Suppressor macrophage treated with lipopolysaccharide for 4 hours (primary cell): ENCODE data around the gene BPIFB3.
"Not testable (repeated sequence)": the region's sequence is repeated elsewhere in the genome, so short reads cannot be mapped to it uniquely, and the experiment has no call there.

Experiments
- DNase-seq: peaks from one replicate; pipeline ENCODE4 v3.0.0-alpha.2; 2020

Gene BPIFB3

DNA sequence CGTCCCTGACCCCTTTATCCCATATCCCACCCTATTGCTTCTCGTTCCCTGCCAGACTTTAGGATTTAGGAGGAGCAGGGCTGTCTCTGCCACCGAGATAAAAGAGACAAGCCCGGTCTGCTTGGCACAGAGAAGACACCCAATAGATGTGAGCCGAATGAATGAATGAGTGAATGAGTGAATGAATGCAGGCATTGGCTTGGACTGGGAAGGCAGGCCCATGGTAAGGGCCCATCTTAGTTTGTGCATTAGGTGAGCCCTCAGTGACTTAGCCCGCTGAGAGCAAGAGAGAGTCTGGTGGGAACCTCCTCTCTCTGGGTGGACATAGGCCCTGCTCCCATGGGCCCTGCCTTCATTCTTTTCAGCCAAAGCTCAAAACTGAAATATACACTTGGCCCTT is 23.1 kb upstream of the BPIFB3 start:
- no peak for DNase-seq

DNA sequence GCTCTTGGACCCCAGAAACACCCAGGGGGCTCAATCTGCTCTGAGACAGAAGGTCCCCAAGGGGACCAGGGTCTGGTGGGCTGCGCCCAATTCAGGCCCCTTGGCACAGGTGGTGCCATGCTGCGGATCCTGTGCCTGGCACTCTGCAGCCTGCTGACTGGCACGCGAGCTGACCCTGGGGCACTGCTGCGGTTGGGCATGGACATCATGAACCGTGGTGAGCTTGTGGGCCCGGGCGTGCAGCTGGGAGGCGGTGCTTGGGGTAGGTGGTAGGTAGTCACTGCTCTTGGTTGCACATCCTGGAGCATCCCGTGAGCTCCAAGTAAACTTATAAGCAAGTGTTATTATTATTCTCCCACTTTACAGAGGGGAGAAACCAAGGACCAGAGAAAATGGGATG is 22.2 kb upstream of the BPIFB3 start, which contains the start of gene BPIFB6:
TSS of gene BPIFB6 (plus strand) at position 118 of the 400 bp plus-strand sequence. CDS start at position 118, 0 bp downstream.
- DNase-seq = no peak

DNA sequence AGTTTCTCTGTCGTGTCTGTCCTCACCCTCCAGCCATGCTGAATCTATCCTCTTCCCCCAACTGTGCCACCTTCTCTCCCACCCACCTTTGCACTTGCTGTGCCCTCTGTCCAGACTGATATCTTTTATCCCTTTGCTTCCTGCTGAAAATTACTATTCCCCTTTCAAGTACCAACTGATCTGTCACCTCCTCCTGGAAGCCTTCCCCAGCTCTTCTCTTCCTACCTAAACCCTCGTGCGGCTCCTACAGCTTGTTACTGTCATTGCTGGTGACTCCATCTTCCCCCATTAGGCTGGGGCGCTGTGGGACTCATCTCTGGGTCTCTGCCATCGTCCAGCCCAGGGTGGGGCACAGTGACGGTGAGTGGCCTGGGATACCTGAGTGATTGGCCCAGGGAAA is 21.1 kb upstream of the BPIFB3 start:
- DNase-seq = no peak

DNA sequence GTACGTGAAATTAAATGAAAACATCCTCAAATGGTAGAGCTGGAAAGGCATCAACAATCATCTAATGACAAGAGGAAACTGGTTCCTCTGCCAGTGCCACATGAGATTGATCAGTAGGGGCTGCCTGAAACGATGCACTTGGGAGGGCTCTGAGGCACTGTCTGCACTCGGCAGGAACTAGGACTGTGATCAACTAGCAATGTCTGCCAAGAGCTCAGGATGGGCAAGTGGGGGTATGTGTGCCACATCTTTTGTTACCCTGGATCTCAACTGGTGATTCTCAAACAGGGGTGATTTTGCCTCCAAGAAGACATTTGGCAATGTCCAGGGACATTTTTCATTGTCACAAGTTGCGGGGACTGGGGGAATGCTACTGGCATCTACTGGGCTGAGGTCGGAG is 20.3 kb upstream of the BPIFB3 start:
- DNase-seq = no peak

DNA sequence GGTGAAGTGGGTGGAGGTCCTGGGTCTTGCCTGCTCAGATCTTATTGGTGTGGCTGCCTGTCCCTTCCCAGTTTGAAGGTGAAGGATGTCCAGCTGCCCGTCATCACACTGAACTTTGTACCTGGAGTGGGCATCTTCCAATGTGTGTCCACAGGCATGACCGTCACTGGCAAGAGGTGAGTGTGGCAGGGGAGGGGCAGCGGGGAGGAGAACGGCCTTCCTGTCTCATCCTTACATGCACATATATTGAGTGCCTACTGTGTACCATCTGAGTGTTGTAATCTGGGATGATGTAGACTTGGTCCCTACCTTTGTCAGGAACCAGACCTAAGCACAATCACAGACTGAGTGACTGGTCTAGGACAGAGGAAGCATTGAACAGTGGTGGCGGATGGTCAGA is 19.6 kb upstream of the BPIFB3 start:
- DNase-seq = no peak

DNA sequence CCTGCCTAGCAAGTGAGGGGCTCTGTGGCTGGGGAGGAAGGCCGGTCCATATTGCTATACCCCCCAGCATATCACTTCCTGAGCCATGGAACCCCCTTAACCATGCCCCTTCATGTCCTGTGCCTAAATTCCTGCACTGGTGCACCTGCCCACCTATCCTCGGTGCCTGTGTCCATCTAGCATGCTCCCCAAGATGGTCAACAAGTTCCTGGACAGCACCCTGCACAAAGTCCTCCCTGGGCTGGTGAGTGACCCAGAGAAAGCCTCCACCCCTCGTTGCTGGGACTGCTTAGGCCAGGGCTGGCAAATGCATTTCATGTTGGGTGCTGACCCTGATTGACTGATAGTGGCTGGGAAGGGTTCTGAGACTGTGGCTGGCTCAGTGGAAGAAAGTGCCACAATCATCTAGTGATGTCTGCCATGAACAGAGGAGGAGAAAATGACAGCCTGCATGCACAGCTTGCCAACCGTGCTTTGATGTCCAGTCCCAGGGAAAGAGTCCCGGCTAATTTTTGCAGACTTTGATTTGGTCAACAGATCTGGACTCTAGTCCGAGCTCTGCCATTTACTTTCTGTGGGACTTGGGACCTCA is 18.7 kb upstream of the BPIFB3 start:
- DNase-seq = no peak

DNA sequence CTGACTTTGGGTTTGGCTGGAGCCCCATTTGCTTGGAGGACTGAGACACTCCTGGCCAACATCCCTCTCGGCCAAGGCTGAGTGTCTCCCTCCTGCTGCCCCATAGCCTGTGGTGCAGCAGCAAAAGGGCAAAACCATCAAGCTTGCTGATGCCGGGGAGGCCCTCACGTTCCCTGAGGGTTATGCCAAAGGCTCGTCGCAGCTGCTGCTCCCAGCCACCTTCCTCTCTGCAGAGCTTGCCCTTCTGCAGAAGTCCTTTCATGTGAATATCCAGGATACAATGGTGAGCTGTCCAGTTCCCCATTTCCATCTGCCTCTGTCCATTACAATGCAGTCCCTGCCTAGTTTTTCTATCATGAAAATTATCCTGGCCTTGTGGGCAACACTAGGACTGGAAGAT is 16.2 kb upstream of the BPIFB3 start:
- no peak for DNase-seq

DNA sequence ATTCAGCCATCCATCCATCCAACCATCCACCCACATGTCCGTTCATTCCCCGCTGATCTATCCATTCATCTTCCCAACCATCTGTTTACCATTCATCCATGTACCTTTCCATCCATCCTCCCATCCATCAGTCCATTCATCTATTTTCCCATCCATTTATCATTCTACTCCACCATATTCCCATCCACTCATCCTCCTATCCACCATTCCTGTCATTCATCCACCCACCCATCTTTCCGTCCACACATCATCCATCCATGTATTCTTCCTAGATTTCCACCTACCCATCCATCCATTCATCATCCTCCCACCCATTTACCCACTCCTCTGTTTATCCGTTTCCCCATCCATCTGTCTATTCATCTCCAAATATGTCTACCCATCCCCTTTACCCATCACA is 15.5 kb upstream of the BPIFB3 start:
- no peak for DNase-seq

DNA sequence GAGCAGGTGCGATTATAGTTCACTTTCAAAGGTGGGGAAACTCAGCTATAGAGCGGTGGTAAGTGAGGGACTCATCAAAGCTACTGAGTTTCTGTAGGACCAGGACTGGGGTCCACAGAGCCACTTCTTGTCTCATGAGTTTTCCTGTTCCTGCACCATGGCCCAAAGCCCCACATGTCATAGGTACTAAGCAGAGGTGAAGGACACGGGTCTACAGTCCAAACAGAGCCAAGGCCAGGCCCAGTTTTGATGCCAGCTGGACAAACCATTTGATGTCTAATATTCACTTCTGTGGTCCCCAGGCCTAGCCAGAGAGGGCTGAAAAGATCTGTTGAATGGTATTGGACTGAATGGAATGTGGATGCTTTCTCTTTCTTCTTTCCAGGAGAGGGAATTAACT is 11.3 kb upstream of the BPIFB3 start:
- no peak for DNase-seq

DNA sequence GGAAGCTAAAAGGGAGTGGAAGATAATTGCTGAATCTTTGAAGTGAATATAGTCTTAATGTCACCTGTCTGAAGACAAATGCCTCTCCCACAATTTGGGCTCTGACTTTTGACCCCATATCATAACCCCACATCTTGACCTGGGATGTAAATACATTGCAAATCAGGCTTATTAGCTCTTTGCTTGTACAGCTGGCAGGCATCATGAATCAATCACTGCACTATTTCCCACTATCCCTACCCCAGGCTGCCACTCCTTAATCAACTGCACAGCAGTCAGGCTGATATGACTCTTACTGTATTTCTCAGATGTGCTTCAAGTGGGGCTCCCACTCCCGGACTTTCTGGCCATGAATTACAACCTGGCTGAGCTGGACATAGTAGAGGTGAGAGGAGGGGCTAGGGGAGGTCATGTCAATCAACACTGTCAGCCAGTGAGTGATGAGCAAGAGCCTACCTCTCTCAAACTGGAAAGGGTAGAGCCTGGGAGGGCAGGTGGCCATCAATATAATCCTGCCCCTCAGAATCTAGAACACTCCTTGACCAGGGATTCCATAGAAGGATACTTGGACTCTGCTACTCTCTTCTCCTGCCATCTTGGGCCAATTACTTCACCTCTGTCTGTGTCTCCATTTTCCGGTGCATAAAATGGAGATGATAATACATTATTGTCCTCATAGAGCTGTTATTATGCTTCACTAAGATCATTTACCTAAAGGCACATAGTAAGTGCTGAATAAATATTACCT is 10.5 kb upstream of the BPIFB3 start:
- DNase-seq = no peak

DNA sequence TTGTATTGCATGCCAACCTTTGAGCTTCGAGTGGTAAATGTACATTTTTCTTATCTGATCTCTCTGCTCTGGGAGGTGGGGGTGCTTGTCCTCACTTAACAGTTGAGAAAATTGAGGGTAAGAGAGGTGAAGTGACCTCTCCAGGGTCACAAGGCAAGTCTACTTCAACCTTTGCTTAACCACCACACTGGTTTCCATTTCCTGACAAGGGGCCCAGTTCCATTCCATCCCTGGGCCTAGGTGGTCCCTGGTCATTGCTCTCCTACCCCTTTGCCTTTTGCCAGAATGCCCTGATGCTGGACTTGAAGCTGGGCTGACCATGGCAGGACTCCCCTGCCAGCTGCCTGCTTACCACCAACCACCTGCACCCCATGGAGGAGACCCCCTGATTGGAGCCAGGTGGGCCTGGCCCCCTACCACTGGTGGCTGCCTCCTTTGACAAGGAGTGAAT is 9.9 kb upstream of the BPIFB3 start:
- no peak for DNase-seq

DNA sequence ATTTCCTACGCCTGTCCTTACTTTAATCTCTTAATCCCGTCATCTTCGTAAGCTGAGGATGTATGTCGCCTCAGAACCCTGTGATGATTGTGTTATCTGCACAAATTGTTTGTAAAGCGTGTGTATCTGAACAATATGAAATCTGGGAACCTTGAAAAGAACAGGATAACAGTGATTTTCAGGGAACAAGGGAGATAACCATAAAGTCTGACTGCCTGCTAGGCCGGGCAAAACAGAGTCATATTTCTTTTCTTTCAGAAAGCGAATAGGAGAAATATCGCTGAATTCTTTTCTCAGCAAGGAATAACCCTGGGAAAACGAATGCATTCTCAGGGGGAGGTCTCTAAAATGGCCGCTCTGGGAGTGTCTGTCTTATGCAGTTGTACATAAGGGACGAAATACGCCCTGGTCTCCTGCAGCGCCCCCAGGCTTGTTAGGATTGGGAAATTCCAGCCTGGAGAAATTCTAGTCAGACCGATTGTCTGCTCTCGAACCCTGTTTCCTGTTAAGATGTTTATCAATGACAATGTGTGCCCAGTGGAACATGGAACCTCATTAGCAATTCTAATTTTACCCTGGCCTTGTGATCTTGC is 8.5 kb upstream of the BPIFB3 start:
- DNase-seq = not testable (repeated sequence)

DNA sequence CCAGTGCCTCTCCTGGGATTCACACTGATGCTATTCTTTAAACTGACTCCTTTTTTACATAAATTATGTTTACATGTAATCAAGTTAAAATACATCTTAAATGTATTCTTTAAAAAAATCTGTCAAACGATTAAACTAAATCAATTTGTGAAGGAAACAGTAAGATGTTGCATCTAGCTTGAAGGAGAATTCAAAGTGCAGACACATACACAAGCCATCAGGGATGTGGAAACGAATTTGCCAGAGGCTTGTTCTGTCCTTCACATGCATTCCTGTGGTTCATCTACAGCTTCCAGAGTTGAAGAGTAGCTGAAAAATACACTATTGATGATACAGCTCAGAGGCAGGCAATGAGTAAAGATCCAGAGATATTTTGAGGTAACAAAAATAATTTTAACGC is 7.3 kb upstream of the BPIFB3 start:
- DNase-seq = no peak

DNA sequence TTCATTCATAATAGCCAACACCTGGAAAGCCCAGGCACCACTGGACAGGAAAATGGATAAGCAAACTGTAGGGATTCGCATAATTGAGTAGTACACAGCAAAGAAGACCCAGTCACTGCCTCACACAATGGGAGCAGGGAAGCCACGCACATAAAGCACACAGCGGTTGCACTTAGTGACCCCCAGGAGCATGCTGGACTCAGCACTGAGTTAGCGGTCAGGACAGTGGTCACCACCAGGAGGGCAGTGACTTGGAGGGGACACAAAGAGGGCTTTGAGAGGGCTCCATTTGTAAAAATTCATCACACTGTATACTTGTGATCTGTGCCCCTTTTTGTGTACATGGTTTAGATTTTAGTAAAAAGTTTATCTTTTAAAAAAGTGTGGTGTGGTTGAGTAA is 2.4 kb upstream of the BPIFB3 start:
- DNase-seq = no peak

DNA sequence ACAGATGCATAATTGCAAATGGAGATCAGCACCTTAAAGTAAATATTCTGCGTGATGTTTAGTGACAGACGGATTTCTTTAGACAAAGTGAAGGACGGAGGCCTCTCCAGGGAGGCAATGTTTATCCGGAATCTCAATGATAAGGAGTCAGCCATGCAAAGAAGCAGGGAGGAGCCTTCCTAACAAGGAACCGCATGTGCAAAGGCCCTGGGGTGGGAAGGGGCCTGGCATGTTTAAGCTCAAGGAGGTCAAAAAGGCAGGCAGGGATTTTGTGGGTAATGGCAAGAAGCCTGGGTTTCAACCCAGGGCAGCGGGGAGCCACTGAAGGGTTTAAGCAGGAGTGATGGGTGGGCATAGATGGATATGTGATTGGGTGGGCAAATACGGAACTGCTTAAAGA is 678 bp downstream of the BPIFB3 start:
- DNase-seq = no peak

DNA sequence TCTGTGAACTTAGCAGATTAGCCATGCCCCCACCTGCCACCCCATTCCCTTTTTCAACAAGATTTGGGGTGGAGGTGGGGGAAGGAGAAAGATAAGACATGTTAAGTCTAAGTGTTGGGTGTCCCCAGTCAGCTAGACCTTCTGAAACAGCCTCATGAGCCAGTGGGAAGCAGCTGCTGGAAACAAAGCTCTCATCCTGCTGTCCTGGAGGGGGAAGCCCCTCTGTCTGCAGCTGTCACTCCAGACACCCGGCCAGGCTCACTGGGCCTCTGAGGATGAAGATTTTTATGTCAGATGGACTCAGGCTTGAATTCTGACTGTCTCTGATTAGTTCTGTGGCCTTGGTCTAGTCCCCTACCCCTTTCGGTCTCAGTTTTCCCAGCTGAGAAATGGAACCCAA is 1.1 kb downstream of the BPIFB3 start:
- DNase-seq = no peak

DNA sequence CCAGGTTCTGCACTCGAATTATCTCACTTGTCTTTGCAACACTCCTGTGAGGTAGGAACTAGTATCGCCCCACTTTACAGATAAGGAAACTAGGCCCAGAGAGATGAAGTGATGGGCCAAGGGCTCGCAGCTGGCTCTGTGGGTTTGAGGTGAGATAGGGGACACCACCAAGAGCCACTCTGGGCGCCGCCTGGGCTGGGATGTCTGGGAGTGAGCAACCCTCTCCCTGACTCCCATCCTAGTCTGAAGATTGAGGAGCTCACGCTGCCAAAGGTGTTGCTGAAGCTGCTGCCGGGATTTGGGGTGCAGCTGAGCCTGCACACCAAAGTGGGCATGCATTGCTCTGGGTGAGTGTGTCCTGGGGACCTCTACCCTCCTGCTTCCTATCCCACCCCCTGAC is 5.4 kb downstream of the BPIFB3 start:
- no peak for DNase-seq

DNA sequence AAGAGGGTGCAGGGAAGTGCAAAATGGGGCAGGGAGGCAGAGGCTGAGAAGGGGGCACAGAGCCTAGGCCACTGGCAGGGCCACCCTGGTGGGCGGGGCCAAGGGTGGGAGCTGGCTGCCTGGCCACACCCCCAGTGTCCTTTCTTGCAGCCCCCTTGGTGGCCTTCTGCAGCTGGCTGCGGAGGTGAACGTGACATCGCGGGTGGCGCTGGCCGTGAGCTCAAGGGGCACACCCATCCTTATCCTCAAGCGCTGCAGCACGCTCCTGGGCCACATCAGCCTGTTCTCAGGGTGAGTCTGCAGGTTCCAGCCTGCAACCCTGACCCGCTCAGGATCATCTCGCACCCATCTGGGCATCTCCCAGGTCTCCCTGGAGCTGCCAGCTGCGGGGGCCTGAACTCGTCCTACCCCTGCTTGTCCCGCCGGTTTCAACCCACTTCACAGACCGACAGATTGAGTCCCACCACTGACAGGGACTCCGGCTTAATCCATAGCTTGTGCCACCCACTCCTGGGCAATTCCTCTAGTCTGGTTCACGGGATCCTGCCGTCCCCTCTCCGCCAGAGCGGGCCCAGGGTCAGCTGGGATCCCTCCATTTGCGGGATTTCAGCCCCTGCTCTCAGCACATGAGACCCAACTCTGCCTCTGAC is 6.2 kb downstream of the BPIFB3 start:
- DNase-seq = no peak

DNA sequence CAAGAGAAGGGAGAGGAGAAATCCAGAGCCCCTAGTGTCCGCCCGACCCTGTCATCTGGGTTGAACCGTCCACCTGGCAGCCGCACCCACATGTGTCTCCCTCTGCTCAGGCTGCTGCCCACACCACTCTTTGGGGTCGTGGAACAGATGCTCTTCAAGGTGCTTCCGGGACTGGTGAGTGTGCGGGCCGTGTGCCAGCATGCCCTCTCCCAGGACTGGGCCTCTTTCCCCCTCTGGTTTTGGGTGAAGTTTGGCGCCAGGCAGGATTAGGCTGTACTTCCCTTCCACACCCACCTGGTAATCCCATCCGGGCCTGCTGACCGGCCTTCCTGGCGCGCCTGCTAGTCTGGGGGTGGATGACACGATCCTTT is 7.9 kb downstream of the BPIFB3 start:
- DNase-seq = no peak

DNA sequence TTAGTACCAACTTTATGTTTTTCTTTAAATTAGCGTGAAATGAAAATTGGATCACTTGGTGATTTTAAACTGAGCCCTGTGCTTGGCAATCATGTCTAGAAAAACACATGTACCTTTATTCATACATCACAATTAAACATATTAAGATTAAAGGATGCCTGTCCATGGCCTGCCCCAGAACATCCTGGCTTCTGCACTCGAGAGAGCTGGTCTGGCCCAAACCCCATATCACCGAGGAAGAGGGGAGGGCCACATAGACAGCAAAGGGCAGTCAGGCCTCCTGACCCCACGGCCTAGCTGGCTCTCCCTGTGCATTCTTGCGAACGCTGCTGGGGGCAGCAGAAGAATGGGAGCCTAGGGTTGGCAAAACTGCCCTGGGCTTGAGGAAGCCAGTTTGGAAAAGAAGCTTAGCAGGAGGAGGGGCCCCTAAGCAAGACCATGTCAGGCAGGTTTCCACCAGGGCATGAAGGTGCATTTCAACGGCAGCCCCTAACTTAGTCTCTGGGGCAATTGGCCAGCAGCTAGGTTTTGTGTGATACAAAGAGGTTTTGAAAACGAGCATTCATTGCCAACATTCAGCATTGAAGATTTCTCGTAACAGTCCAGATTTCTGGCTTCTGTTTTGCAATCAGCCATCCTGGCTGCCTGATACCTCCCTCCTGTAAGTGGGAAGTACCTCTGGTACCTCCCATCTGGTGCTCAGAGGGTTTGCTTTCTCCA is 8.6 kb downstream of the BPIFB3 start:
- no peak for DNase-seq

DNA sequence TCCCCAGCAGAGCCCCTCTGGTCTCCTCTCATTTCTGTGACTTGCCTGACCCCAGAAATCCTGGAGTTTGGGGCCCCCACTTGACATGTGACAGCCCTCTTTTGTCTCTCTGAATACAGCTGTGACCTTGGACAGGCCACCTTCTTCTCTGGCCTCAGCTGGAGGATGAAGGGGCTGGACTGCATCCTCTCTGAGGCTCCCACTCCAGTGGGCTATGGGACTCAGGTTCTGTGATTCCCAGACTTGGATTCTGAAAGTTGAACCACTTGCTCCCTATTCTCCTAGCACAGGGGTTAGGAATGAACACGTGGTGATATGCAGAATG is 9.1 kb downstream of the BPIFB3 start:
- DNase-seq = no peak

DNA sequence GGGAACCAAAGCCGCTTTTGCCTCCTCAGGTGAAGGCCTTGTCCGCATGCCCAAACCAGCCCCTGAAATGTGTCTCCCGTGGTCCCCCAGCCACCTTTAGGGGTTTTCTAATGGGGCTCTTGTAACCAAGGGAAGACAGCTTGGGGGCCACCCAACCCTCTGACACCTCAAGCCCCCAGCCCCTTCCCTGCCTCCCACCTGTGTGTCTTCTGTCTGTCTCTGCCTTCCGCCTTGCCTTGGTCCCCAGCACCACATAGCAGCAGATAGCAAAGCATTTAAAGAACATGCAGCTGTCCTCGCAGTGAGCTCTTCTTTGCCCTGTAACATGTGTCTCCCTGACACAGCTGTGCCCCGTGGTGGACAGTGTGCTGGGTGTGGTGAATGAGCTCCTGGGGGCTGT is 9.6 kb downstream of the BPIFB3 start:
- no peak for DNase-seq

DNA sequence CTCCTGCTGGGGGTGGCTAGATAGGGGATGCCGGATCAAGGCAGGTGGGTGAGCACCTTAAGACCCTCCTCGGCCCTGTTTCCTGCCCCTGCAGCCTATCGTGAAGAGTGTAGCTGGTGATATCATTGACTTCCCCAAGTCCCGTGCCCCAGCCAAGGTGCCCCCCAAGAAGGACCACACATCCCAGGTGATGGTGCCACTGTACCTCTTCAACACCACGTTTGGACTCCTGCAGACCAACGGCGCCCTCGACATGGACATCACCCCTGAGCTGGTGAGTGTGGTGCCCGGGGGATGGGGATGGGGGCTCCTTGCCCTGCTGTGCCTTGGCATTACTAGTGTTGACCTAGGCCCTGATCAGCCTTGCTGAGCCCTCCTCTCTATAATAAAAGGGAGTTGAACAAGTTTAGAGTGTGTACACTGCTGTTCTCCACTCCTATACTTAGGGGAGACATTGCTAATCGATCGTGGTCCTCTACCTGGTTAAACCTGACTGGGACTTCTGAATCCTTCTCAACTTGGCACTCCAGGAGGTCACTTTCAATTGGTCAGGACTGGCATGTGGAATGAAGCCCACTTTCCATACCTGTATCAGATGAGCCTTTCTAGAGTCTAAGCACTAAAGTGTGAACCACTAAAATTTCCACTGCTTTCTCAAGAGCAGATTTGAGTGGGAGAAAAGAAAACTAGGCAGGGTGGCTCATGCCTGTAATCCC is 11.0 kb downstream of the BPIFB3 start:
- DNase-seq = no peak
